Putamen (tissue), 1 donor: ENCODE results near the gene PNKP.

Experiments used
- DNase-seq: peaks from one replicate; pipeline ENCODE4 v3.0.0-alpha.2; 2016; ENCODE audit warnings: low spot score

The PNKP gene

DNA sequence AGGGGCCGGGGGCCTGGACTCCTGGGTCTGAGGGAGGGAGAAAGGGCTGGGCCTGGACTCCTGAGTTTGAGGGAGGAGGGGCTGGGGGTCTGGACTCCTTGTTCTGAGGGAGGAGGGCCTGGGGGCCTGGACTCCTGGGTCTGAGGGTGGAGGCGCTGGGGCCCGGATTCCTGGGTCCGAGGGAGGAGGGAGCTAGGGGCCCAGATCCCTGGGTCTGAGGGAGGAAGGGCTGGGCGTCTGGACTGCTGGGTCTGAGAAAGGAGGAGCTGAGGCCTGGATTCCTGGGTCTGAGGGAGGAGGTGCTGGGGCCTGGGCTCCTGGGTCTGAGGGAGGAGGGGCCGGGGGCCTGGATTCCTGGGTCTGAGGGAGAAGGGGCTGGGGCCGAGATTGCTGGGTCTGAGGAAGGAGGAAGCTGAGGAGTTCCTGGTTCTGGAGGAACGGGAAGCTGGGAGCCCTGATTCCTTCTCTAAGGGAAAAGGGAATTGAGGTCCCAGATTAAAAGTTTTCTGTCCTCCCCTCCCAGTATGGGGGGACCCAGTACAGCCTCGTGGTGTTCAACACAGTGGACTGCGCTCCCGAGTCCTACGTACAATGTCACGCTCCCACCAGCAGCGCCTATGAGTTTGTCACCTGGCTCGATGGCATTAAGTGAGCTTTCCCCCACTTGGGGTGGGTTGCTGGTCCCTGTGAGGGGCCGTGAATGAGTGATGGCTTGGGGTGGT lies 48.6 kb downstream of the PNKP start:
- no peak for DNase-seq

DNA sequence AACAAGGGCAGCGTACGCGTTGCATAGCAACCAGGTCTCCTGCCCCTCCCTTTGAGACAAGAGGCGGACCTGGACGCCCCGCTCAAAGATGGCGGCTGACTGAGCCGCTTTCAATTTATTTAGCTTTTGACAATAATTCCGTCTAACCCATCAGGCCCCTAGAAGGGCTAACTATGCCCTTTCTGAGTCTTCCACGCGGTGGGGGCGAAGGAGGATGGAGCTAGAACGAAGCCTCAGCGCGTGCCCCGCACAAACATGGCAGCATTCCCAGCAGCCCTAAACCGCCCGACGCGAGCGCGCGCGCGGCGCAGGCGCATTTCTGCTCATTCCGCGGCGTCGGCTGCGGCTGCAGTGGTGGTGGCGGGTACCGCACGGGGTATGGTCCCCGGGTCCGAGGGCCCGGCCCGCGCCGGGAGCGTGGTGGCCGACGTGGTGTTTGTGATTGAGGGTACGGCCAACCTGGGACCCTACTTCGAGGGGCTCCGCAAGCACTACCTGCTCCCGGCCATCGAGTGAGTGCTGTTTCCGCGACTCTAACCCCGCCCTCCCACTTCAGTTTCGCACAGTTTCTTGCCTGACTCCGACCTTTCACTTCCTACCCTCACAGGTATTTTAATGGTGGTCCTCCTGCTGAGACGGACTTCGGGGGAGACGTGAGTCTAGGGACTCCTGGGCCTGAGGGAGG lies 49.3 kb downstream of the PNKP start, which contains the start of gene MED25:
MED25 (plus strand) TSS at position 326 of the 685 bp plus-strand sequence; CDS start at position 379, 53 bp downstream.
- peak; percentile 87 for DNase-seq

DNA sequence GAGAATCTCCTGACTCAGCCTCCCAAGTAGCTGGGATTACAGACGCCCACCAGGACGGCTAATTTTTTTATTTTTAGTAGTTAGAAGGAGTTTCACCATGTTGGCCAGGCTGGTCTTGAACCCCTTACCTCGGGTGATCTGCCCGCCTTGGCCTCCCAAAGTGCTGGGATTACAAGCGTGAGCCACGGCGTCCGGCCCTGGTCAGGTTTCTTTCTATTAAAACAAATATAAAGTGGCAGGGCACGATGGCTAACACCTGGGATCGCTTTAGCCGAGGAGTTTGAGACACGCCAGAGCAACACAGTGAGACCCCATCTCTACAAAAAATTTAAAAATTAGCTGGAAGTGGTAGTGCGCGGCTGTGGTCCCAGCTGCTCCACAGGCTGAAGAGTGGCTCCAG lies 50.8 kb downstream of the PNKP start:
- DNase-seq, result no peak

DNA sequence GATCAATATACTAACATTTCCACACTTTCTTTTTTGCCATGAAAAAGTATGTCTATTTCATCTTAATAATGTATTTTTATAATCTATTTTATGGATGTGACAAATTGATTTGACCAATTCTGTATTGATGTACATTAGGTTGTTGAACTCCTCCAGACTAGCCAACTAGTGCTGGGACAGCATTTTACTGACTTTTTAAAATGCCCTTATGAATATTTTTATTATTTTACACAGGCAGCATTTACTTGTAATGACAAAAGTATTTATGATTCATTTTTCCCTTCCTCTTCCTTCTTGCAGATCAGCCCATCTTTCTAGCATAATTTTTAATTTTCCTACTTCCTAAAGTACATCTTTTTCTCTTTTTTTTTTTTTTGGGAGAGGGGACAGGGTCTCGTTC lies 53.4 kb downstream of the PNKP start:
- no peak for DNase-seq

DNA sequence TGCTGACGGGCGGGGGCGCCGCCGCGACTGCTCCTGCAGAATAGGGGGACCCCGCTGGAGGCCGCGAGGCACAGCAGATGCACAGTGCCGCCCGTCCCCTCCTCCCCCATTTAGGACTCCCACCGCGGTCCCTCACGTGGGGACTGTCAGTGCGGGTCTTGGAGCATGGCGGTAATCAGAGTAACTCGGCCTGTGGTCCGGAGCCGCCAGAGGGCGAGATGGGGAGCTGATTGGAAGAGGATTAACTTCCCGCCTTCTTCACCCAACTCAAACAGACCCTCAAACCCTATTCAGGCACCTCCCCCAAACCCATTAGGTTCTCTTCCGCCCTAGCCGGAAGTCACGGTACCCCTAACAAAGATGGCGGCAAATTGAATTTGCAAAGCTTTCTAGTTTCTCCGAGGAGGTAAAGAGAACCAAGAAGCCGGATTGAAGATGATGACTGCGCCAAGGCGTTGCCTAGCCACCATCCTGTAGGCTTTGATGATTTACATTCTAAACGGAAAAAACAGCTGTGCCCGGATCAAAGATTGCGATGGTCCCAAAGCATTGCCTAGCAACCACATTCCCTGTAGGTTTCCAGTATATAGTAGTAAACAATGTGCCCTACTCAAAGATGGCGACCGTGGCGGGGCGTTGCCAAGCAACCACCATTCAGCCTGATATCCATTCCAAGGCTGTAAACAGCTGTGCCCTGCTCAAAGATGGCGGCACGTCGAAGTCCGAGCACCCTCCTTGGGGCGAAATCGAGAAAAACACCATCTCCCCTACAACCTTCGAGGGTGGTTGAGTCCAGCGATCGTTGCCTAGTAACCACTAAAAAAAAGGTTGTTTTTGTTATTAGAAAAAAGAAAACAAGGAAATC lies 54.1 kb downstream of the PNKP start, which contains the start of gene FUZ:
FUZ (minus strand) TSS at position 296 of the 865 bp plus-strand sequence; CDS start at position 110, 186 bp downstream.
- peak; percentile 99 for DNase-seq

DNA sequence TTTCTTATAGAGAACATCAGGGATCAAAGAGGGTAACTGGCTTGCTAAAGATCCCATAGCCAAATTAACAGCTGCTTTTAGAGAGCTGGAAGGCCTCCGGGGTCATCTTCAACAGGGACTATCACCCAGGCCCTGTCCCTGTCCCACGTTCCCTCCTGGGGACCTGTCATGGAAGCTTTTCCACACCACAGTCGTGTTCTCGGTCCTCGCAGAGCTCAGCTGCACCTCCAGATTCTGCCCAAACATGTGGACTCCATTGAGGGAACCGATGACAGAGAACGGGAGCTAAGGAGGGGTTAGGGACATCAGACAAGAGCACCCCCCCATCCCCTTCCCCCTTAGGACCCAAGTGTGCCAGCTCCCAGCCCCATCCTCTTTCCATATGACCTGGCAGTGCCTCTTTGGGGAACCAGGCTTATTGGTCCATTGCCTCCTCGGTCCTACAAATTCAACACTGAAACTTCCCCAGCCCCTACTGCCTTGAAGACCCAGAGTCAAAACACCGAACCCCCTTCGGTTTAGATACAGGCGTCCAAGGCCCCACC lies 54.9 kb downstream of the PNKP start:
- DNase-seq, result no peak

DNA sequence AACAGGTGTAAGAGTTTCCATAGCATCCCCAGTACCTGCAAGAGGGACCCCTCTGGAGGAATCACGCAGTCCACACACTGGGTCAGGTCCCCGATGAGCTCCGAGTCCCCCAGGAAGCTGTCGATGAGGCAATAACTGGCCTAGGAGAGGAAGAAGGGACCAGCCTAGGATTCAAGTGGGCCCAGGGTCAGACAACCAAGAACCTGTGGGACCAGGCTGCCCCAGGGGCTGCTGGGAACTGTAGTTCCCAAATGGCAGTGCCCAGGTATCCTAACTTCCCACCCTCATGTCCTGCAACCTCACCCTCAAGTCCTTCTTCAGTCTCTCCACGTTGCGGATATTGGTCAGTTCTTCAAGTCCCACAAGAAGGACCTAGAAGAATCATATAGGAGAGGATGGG lies 56.0 kb downstream of the PNKP start:
- DNase-seq, result no peak
